Measurements from ENCODE around the gene ATG7. TPM values are rescaled to one million over a fixed set of nuclear protein-coding genes. Genes with fewer than 3 reads are reported as not detected.
"Not testable (repeated sequence)": the region's sequence is repeated elsewhere in the genome, so short reads cannot be mapped to it uniquely, and the experiment has no call there.

ATG7 gene
- total and polyA plus RNA-seq, 11 donors: 4.4 to 45.1 (median 14.4) TPM

- peaks cover 0 to 24% (median 13%) of the 10 kb centered on the region in 12 donors for H3K4me1 ChIP-seq
- ATAC-seq: peak in 2 of 4 donors; percentile 67 to 69
- DNase-seq: peak in 3 of 5 donors; percentile 37 to 42 (median 39)
- no peaks in the 10 kb centered on the region for H3K27me3 ChIP-seq
- no peaks in the 10 kb centered on the region for H3K9me3 ChIP-seq
- H3K27ac ChIP-seq: peak overlapping the region in 2 of 12 donors; percentile 3 to 52
- intact Hi-C loops (cut with DNase I): loop anchor here in 1 of 10 donors (10.0 kb wide), 1 partner anchor 54 kb away; no protein-coding TSS in a partner anchor
- WGBS, 4 donors: 38 to 57% (median 44%) methylated on average over 2 of the region's 2 CpGs
- H3K4me3 ChIP-seq: no peak overlapping the region
- H3K36me3 ChIP-seq: no peaks in the 10 kb centered on the region
- TF ChIP-seq POLR2A (IDR thresholded peaks at IDR 0.05) (no peak), CTCF (IDR thresholded peaks at IDR 0.05) (peak in 3 of 12 donors; percentile 5 to 31 (median 8))
Measured at GRCh38 chr3:11438646-11439045, 166.4 kb downstream of the ATG7 start.

GRCh38 chr3:11441346-11441745 lies 169.1 kb downstream of the ATG7 start:
- not testable (repeated sequence) for H3K9me3 ChIP-seq
- 85 to 92% (median 89%) methylated on average over 7 of the region's 7 CpGs for WGBS, 4 donors

GRCh38 chr3:11444404-11444803 lies 172.2 kb downstream of the ATG7 start:
- Histone ChIP-seq H3K9me3 (no peaks in the 10 kb centered on the region), H3K36me3 (peaks cover 0 to 3% (median 0%) of the 10 kb centered on the region in 9 donors), H3K4me1 (peaks cover 0 to 12% (median 0%) of the 10 kb centered on the region in 12 donors), H3K4me3 (no peak overlapping the region), H3K27ac (no peak overlapping the region), H3K27me3 (no peaks in the 10 kb centered on the region)
- DNase-seq: no peak
- intact Hi-C loops (cut with DNase I): loop anchor here in 1 of 10 donors (10.0 kb wide), 1 partner anchor 50 kb away; no protein-coding TSS in a partner anchor
- no peak for ATAC-seq
- WGBS, 4 donors: 65 to 86% (median 75%) methylated on average over 1 of the region's 1 CpG
- TF ChIP-seq CTCF (IDR thresholded peaks at IDR 0.05) (no peak), POLR2A (IDR thresholded peaks at IDR 0.05) (no peak)

More at GRCh38 chr3:11441346-11441745, 169.1 kb downstream of the ATG7 start:
- not testable (repeated sequence) for DNase-seq, H3K4me3 ChIP-seq, H3K36me3 ChIP-seq, H3K27ac ChIP-seq, H3K27me3 ChIP-seq, ATAC-seq
- H3K4me1 ChIP-seq: peaks cover 0 to 12% (median 0%) of the 10 kb centered on the region in 12 donors
- intact Hi-C loops (cut with DNase I): loop anchor here in 1 of 10 donors (10.0 kb wide), 1 partner anchor 47 kb away; no protein-coding TSS in a partner anchor

- H3K36me3 ChIP-seq, ATAC-seq, DNase-seq, H3K27me3 ChIP-seq, H3K4me3 ChIP-seq, H3K27ac ChIP-seq, H3K9me3 ChIP-seq: not testable (repeated sequence)
- peaks cover 0 to 12% (median 0%) of the 10 kb centered on the region in 12 donors for H3K4me1 ChIP-seq
- intact Hi-C loops (cut with DNase I): loop anchor here in 1 of 10 donors (10.0 kb wide), 1 partner anchor 50 kb away; no protein-coding TSS in a partner anchor
- WGBS, 4 donors: 84 to 95% (median 92%) methylated on average over 3 of the region's 3 CpGs
Measured at GRCh38 chr3:11445193-11445592, 173.0 kb downstream of the ATG7 start.

GRCh38 chr3:11445883-11446282 lies 173.7 kb downstream of the ATG7 start:
- Histone ChIP-seq H3K27ac (no peak overlapping the region), H3K27me3 (no peaks in the 10 kb centered on the region), H3K4me3 (no peak overlapping the region), H3K4me1 (peaks cover 0 to 12% (median 0%) of the 10 kb centered on the region in 12 donors), H3K36me3 (peaks cover 0 to 3% (median 0%) of the 10 kb centered on the region in 9 donors), H3K9me3 (no peaks in the 10 kb centered on the region)
- DNase-seq (peak in 2 of 5 donors; percentile 22 to 37), ATAC-seq (peak; percentile 43 to 87 (median 60))
- intact Hi-C loops (cut with DNase I): loop anchor here in 1 of 10 donors (10.0 kb wide), 1 partner anchor 51 kb away; no protein-coding TSS in a partner anchor
- no peak for TF ChIP-seq CTCF (IDR thresholded peaks at IDR 0.05)
- TF ChIP-seq POLR2A (IDR thresholded peaks at IDR 0.05): no peak
- 55 to 77% (median 74%) methylated on average over 2 of the region's 2 CpGs for WGBS, 4 donors

Measured in heart left ventricle (tissue), 16 donors.